ENCODE data around the gene HMSD.

The HMSD gene

GRCh38 chr18:63997606-63998005 lies 48.5 kb downstream of the HMSD start:
- Mint-ChIP-seq H3K27me3 (peaks cover 9% of the 10 kb centered on the region), H3K9me3 (peaks cover 5% of the 10 kb centered on the region), H3K4me3 (no peak overlapping the region), H3K4me1 (no peaks in the 10 kb centered on the region), H3K27ac (no peak overlapping the region), H3K36me3 (peaks cover 17% of the 10 kb centered on the region)
- ATAC-seq, result no peak

- Mint-ChIP-seq H3K4me3 (no peak overlapping the region), H3K27me3 (peaks cover 9% of the 10 kb centered on the region), H3K9me3 (peaks cover 7% of the 10 kb centered on the region), H3K27ac (no peak overlapping the region), H3K4me1 (no peaks in the 10 kb centered on the region), H3K36me3 (peaks cover 13% of the 10 kb centered on the region)
- no peak for ATAC-seq
These were observed 50.8 kb downstream of the HMSD start for GRCh38 chr18:63999871-64000270.

GRCh38 chr18:64002581-64002980 lies 53.5 kb downstream of the HMSD start:
- no peak overlapping the region for H3K27ac Mint-ChIP-seq
- H3K4me3 Mint-ChIP-seq, result no peak overlapping the region
- ATAC-seq, result peak; percentile 57
- peaks cover 9% of the 10 kb centered on the region for H3K27me3 Mint-ChIP-seq
- H3K9me3 Mint-ChIP-seq, result peaks cover 3% of the 10 kb centered on the region
- no peaks in the 10 kb centered on the region for H3K4me1 Mint-ChIP-seq
- peaks cover 16% of the 10 kb centered on the region for H3K36me3 Mint-ChIP-seq

- H3K4me3 Mint-ChIP-seq, result no peak overlapping the region
- no peaks in the 10 kb centered on the region for H3K4me1 Mint-ChIP-seq
- no peaks in the 10 kb centered on the region for H3K9me3 Mint-ChIP-seq
- no peaks in the 10 kb centered on the region for H3K27me3 Mint-ChIP-seq
- H3K27ac Mint-ChIP-seq, result no peak overlapping the region
- ATAC-seq, result no peak
- H3K36me3 Mint-ChIP-seq, result peaks cover 8% of the 10 kb centered on the region
These were observed 60.2 kb downstream of the HMSD start for GRCh38 chr18:64009305-64009704.
